IgD-negative memory B cell (primary cell): ENCODE data around the gene KIAA1755. TPM values are rescaled to one million over a fixed set of nuclear protein-coding genes. Genes with fewer than 3 reads are reported as not detected.

Source experiments
- H3K27ac Mint-ChIP-seq, 3 donors: one replicate each; pipeline ENCODE4 v1.8.0; 2020 to 2022; ENCODE audit warnings: mild to moderate bottlenecking in 3 of 3, mixed read lengths in 3 of 3, moderate library complexity in 1 of 3
- H3K27me3 Mint-ChIP-seq: one replicate; pipeline ENCODE4 v1.8.0; 2021; ENCODE audit warnings: mixed read lengths
- H3K36me3 Mint-ChIP-seq: one replicate; pipeline ENCODE4 v1.8.0; 2020; ENCODE audit warnings: mild to moderate bottlenecking, mixed read lengths
- H3K4me1 Mint-ChIP-seq, 3 donors: one replicate each; pipeline ENCODE4 v1.8.0; 2020 to 2022; ENCODE audit warnings: mixed read lengths in 3 of 3, mild to moderate bottlenecking in 1 of 3
- H3K4me3 Mint-ChIP-seq, 4 donors: one replicate each; pipeline ENCODE4 v1.8.0; 2020 to 2022; ENCODE audit warnings: mild to moderate bottlenecking in 4 of 4, mixed read lengths in 4 of 4, moderate library complexity in 3 of 4
- H3K9me3 Mint-ChIP-seq, 3 donors: one replicate each; pipeline ENCODE4 v1.8.0; 2020 to 2021; ENCODE audit warnings: mixed read lengths in 3 of 3, mild to moderate bottlenecking in 1 of 3
- polyA plus RNA-seq: library from polyadenylated mRNA; unstranded; fragments of 300-500 nt; fragmentation: Illumina TruSeq; gene quantifications from one replicate; pipeline ENCODE4 v1.2.3, GENCODE V29; 2021

KIAA1755 gene
- polyA plus RNA-seq, 1 donor from 2014 or later = not detected

DNA sequence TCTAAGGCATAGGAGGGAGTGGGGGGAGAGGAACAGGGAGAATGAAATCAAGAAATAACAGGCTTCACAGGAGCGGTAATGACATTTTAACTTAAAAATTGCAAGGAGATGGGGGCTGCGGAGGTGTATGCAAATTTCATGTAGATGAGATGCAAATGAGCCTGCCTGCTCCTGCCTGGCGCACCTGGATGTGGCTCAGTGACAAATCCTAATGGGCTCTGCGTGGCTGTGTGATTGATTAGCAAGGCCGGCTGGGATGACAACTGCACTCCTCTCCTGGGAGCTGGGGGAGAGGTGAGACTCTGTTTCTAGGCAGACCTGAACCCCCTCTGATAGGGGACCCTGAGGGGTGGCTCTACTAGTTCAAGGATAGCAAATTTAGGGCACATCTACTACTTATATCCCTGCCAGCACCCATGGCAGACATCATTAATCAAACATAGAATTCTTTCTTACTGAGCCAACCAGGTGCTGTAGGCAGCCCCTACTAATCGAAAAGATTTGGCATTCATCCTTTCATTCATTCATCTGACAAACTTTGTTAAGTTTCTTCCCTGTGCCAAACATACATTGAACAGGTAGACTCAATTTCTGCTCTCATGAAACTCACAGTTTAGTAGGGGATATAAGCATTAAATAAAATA, 57.1 kb downstream of the KIAA1755 start:
- no peak overlapping the region for H3K27ac Mint-ChIP-seq
- peaks cover 6% of the 10 kb centered on the region for H3K27me3 Mint-ChIP-seq
- H3K4me3 Mint-ChIP-seq = no peak overlapping the region
- no peaks in the 10 kb centered on the region for H3K9me3 Mint-ChIP-seq
- peaks cover 0 to under 1% (median 0%) of the 10 kb centered on the region in 3 donors for H3K4me1 Mint-ChIP-seq
- H3K36me3 Mint-ChIP-seq = no peaks in the 10 kb centered on the region

DNA sequence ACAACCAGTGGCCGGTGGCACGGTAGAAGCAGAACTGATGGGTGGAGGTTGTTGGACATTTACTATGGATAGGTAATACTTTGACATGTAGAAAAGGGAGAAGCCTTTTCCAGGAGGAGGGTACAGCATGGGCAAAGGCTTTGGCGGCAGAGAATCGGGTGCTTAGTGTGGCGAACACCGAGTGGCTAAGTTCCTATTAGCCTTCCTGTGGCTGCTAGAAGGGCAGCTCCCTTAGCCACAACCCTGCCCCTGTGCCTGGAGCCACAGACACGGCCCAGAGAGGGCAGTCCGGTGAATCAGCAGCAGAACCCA, 57.6 kb downstream of the KIAA1755 start:
- Mint-ChIP-seq H3K9me3 (no peaks in the 10 kb centered on the region), H3K4me3 (no peak overlapping the region), H3K27me3 (peaks cover 4% of the 10 kb centered on the region), H3K4me1 (no peaks in the 10 kb centered on the region), H3K36me3 (no peaks in the 10 kb centered on the region), H3K27ac (no peak overlapping the region)

GRCh38 chr20:38202153-38202981, 58.2 kb downstream of the KIAA1755 start:
- peaks cover 0 to 2% (median under 1%) of the 10 kb centered on the region in 3 donors for H3K4me1 Mint-ChIP-seq
- H3K9me3 Mint-ChIP-seq = no peaks in the 10 kb centered on the region
- H3K4me3 Mint-ChIP-seq = no peak overlapping the region
- no peaks in the 10 kb centered on the region for H3K36me3 Mint-ChIP-seq
- no peak overlapping the region for H3K27ac Mint-ChIP-seq
- H3K27me3 Mint-ChIP-seq = peaks cover 4% of the 10 kb centered on the region

GRCh38 chr20:38201356-38201755, 59.2 kb downstream of the KIAA1755 start:
- Mint-ChIP-seq H3K4me1 (peaks cover 5 to 9% (median 6%) of the 10 kb centered on the region in 3 donors), H3K9me3 (no peaks in the 10 kb centered on the region), H3K36me3 (no peaks in the 10 kb centered on the region), H3K27ac (no peak overlapping the region), H3K4me3 (no peak overlapping the region), H3K27me3 (peaks cover 4% of the 10 kb centered on the region)

GRCh38 chr20:38200646-38201045, 59.9 kb downstream of the KIAA1755 start:
- Mint-ChIP-seq H3K27ac (no peak overlapping the region), H3K9me3 (no peaks in the 10 kb centered on the region), H3K27me3 (peaks cover 7% of the 10 kb centered on the region)

GRCh38 chr20:38199501-38200390, 60.8 kb downstream of the KIAA1755 start:
- Mint-ChIP-seq H3K36me3 (no peaks in the 10 kb centered on the region), H3K27me3 (peaks cover 7% of the 10 kb centered on the region), H3K9me3 (no peaks in the 10 kb centered on the region), H3K4me1 (peaks cover 5 to 9% (median 6%) of the 10 kb centered on the region in 3 donors), H3K4me3 (peak overlapping the region in 1 of 4 donors; percentile 33), H3K27ac (no peak overlapping the region)

More at GRCh38 chr20:38200646-38201045, 59.9 kb downstream of the KIAA1755 start:
- Mint-ChIP-seq H3K4me3 (no peak overlapping the region), H3K4me1 (peaks cover 5 to 9% (median 6%) of the 10 kb centered on the region in 3 donors), H3K36me3 (no peaks in the 10 kb centered on the region)

DNA sequence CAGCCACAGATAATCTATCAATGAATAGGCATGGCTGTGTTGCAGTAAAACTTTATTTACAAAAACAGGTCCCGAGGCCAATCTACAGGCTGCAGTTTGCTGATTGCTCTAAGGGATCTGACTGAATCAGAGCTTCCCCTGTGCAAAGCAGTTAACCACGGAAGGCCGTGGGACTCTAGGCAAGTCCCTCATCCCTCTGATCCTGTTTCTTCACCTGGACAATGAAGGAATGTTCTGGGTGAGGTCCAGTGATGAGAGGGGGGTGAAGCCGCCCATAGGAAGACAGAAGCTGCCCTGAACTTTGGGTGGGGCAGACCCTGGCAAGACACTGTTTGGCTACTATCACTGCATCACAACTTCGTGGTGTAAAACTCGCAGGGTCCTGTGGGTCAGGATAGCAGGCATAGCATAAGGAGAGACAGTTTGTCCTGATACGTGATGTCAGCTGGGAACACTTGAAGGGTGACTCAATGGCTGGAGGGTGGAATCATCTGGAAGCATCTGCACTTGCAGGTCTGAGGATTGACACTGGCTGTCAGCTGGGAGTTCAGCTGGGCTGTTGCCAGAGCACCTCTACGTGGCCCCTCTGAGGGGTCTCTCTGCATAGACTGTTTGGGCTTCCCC, 62.2 kb downstream of the KIAA1755 start:
- peaks cover 6% of the 10 kb centered on the region for H3K27me3 Mint-ChIP-seq
- H3K9me3 Mint-ChIP-seq = no peaks in the 10 kb centered on the region
- peaks cover 5 to 9% (median 6%) of the 10 kb centered on the region in 3 donors for H3K4me1 Mint-ChIP-seq
- H3K36me3 Mint-ChIP-seq = no peaks in the 10 kb centered on the region
- H3K27ac Mint-ChIP-seq = peak overlapping the region in 1 of 3 donors; percentile 6
- no peak overlapping the region for H3K4me3 Mint-ChIP-seq

DNA sequence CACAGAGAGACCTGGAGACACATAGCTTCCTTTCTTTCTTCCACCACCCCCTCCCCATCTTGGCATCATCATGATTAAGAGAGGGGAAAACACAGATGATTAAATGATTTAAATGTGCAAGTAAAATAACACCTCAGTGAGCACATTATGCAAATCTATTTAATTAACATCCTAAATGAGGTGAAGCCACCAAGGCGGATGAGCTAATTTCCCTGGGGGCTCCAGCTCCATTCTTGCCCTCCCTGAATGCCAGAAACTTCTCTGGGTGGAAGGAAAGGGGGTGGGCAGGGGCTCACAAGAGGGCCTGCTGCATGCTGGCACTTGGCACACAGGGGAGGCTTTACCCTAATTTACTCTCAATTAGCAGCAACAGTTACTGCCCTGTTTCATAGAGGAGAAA, 62.9 kb downstream of the KIAA1755 start:
- H3K4me1 Mint-ChIP-seq = peaks cover 5 to 9% (median 6%) of the 10 kb centered on the region in 3 donors
- H3K27me3 Mint-ChIP-seq = peaks cover 4% of the 10 kb centered on the region

GRCh38 chr20:38197217-38197616, 63.3 kb downstream of the KIAA1755 start:
- Mint-ChIP-seq H3K9me3 (no peaks in the 10 kb centered on the region), H3K27ac (no peak overlapping the region), H3K36me3 (no peaks in the 10 kb centered on the region), H3K4me1 (peaks cover 5 to 9% (median 6%) of the 10 kb centered on the region in 3 donors), H3K27me3 (peaks cover 4% of the 10 kb centered on the region), H3K4me3 (peak overlapping the region in 1 of 4 donors; percentile 48)

More for the DNA sequence above, 62.9 kb downstream of the KIAA1755 start:
- Mint-ChIP-seq H3K4me3 (peak overlapping the region in 1 of 4 donors; percentile 48), H3K9me3 (no peaks in the 10 kb centered on the region), H3K27ac (no peak overlapping the region), H3K36me3 (no peaks in the 10 kb centered on the region)

DNA sequence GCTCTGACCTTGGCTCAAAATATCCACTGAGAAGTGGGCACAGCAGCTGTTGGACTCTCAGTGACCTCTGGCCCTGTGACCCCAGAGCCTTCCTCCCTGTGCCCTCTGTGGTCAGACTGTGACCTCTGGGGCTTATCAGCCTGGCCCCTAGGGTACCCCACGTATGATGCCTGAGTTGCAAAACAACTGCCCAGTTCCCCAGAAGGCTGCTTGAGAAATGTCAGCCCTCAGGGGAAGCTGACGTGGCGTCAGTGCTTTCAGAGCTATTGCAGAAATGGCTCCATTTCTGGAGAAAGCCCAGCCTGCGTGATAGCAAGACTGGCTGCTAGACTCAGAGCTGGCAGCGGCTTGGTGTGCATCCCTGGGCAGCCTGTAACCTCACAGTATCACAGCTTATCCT, 63.9 kb downstream of the KIAA1755 start:
- Mint-ChIP-seq H3K9me3 (no peaks in the 10 kb centered on the region), H3K27ac (no peak overlapping the region), H3K4me1 (peaks cover 5 to 9% (median 6%) of the 10 kb centered on the region in 3 donors), H3K4me3 (no peak overlapping the region), H3K27me3 (peaks cover 6% of the 10 kb centered on the region), H3K36me3 (no peaks in the 10 kb centered on the region)

- peaks cover 9% of the 10 kb centered on the region for H3K27me3 Mint-ChIP-seq
- no peaks in the 10 kb centered on the region for H3K9me3 Mint-ChIP-seq
- H3K4me3 Mint-ChIP-seq = no peak overlapping the region
- H3K36me3 Mint-ChIP-seq = no peaks in the 10 kb centered on the region
- peaks cover 5 to 9% (median 6%) of the 10 kb centered on the region in 3 donors for H3K4me1 Mint-ChIP-seq
- no peak overlapping the region for H3K27ac Mint-ChIP-seq
Measured at GRCh38 chr20:38196076-38196475, 64.5 kb downstream of the KIAA1755 start.

GRCh38 chr20:38195521-38195920, 65.0 kb downstream of the KIAA1755 start:
- Mint-ChIP-seq H3K27ac (no peak overlapping the region), H3K36me3 (no peaks in the 10 kb centered on the region), H3K4me3 (no peak overlapping the region), H3K4me1 (peaks cover 5 to 9% (median 6%) of the 10 kb centered on the region in 3 donors), H3K27me3 (peaks cover 9% of the 10 kb centered on the region), H3K9me3 (no peaks in the 10 kb centered on the region)

- H3K9me3 Mint-ChIP-seq = no peaks in the 10 kb centered on the region
- H3K4me1 Mint-ChIP-seq = peaks cover 5 to 9% (median 6%) of the 10 kb centered on the region in 3 donors
- peaks cover 1% of the 10 kb centered on the region for H3K36me3 Mint-ChIP-seq
Measured at GRCh38 chr20:38194971-38195504, 65.5 kb downstream of the KIAA1755 start.

DNA sequence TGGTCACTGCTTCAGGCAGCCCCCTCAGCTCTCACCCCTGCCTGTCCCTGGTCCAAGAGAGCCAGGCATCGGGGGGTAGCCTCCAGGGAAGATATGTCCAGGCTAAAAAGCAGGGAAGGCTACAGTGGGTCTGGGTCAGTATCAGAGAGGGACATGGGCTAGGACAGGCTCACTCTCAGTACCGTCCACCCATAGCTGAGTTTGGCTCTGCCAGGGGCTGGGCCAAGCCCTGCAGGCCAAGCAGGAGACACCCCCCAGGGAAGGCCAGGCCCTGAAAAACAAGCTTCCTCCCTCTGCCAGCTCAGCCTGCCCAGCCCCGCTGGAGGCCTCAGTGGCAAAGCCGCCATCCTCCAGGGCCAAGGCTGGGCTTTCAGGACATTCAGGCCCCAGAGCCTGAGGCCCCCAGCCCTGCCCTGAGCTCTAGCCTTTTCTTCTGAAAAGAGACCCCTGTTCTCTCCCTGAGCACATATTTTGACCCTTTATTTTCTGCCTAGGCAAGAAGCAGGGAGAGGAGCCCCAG, 66.9 kb downstream of the KIAA1755 start:
- no peak overlapping the region for H3K4me3 Mint-ChIP-seq
- no peak overlapping the region for H3K27ac Mint-ChIP-seq
- H3K4me1 Mint-ChIP-seq = peaks cover 5 to 9% (median 6%) of the 10 kb centered on the region in 3 donors
- peaks cover 2% of the 10 kb centered on the region for H3K36me3 Mint-ChIP-seq
- H3K27me3 Mint-ChIP-seq = peaks cover 9% of the 10 kb centered on the region
- H3K9me3 Mint-ChIP-seq = no peaks in the 10 kb centered on the region

More at GRCh38 chr20:38194971-38195504, 65.5 kb downstream of the KIAA1755 start:
- H3K4me3 Mint-ChIP-seq = no peak overlapping the region
- H3K27ac Mint-ChIP-seq = no peak overlapping the region
- H3K27me3 Mint-ChIP-seq = peaks cover 9% of the 10 kb centered on the region
